Fibroblast of villous mesenchyme (primary cell): ENCODE measurements around the gene SEMA6A. TPM values are rescaled to one million over a fixed set of nuclear protein-coding genes. Genes with fewer than 3 reads are reported as not detected.
A peak's percentile ranks its signal among the peaks of the same experiment; 100 is the strongest.
"Not testable (repeated sequence)": the region's sequence is repeated elsewhere in the genome, so short reads cannot be mapped to it uniquely, and the experiment has no call there.

ENCODE experiments used
- DNase-seq: peaks from one replicate; pipeline ENCODE4 v3.0.0-alpha.2; 2010; ENCODE audit warnings: low read depth
- H3K4me3 ChIP-seq: 2 replicates; pipeline ENCODE4 v1.5.1; 2011; ENCODE audit warnings: low read depth, mild to moderate bottlenecking, low read length
- CTCF ChIP-seq: IDR thresholded peaks from 2 replicates; pipeline ENCODE4 v1.5.1; 2012; ENCODE audit warnings: low read depth, mild to moderate bottlenecking, low read length; ENCODE audit not compliant: insufficient read depth
- total RNA-seq: library from RNA; depleted of rRNA; stranded (reverse); fragments of >200 nt; gene quantifications from 2 replicates; pipeline ENCODE4 v1.2.3, GENCODE V29; 2012

The SEMA6A gene
- total RNA-seq, 1 donor: 2.2 TPM

GRCh38 chr5:116557669-116558271 is 16.9 kb downstream of the SEMA6A start:
- peak; percentile 27 for DNase-seq
- H3K4me3 ChIP-seq: no peak overlapping the region
- peak; percentile 60 for TF ChIP-seq CTCF

- no peak for TF ChIP-seq CTCF
- H3K4me3 ChIP-seq: no peak overlapping the region
- DNase-seq: no peak
Observed at GRCh38 chr5:116554764-116555163, 19.9 kb downstream of the SEMA6A start.

GRCh38 chr5:116553366-116553765 is 21.3 kb downstream of the SEMA6A start:
- DNase-seq: no peak
- H3K4me3 ChIP-seq: no peak overlapping the region
- no peak for TF ChIP-seq CTCF

- no peak for DNase-seq
- H3K4me3 ChIP-seq: no peak overlapping the region
- TF ChIP-seq CTCF: no peak
Observed at GRCh38 chr5:116550082-116550481, 24.5 kb downstream of the SEMA6A start.

- no peak for TF ChIP-seq CTCF
- DNase-seq: no peak
- no peak overlapping the region for H3K4me3 ChIP-seq
Observed at GRCh38 chr5:116546743-116547124, 27.9 kb downstream of the SEMA6A start.

- TF ChIP-seq CTCF: no peak
- H3K4me3 ChIP-seq: no peak overlapping the region
- peak; percentile 3 for DNase-seq
Observed at GRCh38 chr5:116546033-116546742, 28.4 kb downstream of the SEMA6A start.

GRCh38 chr5:116545465-116545864 is 29.2 kb downstream of the SEMA6A start:
- not testable (repeated sequence) for H3K4me3 ChIP-seq, DNase-seq
